Measurements from ENCODE around the gene MAST3. TPM values are rescaled to one million over a fixed set of nuclear protein-coding genes. Genes with fewer than 3 reads are reported as not detected.

The MAST3 gene
- total RNA-seq, 2 donors from 2014 or later, result 5.8 to 7.5 TPM

DNA sequence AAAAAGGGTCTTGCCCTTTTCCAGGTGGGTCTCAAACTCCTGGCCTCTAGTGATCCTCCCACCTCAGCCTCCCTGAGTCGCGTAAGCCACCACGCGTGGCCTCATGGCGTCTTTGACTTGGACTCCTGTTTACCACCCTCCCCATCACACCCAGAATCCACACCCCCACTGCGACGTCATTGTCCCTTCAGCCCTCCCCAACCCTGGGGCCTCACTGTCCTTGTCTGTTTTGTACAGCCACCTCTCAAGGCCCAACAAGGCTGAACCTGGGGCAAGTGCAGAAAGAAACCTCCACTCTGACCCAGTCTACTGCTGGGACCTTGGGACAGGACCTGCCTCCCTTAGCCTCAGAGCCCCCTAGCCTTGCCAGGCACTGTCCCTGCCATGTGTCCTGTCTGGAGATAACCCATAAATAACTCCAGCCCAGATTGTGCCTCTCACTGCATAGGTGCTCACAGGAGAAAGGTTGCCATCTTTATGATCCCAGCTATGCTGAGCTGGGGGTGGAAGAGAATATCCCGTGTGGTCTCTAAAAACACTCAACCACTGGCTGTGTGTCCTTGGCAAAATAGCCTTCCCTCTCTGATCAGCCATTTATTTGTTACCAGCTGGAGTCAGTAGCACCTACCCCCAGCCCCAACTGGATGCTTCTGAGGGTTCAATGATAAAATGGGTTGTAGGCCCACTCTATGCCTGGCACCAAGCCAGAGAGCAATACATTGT is 74.2 kb downstream of the MAST3 start:
- no peak for DNase-seq (ENCODE audit: low spot score)
- peaks cover 17% of the 10 kb centered on the region for H3K36me3 ChIP-seq
- H3K4me3 ChIP-seq, result no peak overlapping the region
- no peaks in the 10 kb centered on the region for H3K27me3 ChIP-seq
- TF ChIP-seq, protein P1, sequence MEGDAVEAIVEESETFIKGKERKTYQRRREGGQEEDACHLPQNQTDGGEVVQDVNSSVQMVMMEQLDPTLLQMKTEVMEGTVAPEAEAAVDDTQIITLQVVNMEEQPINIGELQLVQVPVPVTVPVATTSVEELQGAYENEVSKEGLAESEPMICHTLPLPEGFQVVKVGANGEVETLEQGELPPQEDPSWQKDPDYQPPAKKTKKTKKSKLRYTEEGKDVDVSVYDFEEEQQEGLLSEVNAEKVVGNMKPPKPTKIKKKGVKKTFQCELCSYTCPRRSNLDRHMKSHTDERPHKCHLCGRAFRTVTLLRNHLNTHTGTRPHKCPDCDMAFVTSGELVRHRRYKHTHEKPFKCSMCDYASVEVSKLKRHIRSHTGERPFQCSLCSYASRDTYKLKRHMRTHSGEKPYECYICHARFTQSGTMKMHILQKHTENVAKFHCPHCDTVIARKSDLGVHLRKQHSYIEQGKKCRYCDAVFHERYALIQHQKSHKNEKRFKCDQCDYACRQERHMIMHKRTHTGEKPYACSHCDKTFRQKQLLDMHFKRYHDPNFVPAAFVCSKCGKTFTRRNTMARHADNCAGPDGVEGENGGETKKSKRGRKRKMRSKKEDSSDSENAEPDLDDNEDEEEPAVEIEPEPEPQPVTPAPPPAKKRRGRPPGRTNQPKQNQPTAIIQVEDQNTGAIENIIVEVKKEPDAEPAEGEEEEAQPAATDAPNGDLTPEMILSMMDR (IDR thresholded peaks at IDR 0.05), result no peak
- peaks cover 0 to 30% of the 10 kb centered on the region in 2 donors for H3K4me1 ChIP-seq
- no peaks in the 10 kb centered on the region for H3K9me3 ChIP-seq
- H3K27ac ChIP-seq, result peak overlapping the region; percentile 46 to 55

DNA sequence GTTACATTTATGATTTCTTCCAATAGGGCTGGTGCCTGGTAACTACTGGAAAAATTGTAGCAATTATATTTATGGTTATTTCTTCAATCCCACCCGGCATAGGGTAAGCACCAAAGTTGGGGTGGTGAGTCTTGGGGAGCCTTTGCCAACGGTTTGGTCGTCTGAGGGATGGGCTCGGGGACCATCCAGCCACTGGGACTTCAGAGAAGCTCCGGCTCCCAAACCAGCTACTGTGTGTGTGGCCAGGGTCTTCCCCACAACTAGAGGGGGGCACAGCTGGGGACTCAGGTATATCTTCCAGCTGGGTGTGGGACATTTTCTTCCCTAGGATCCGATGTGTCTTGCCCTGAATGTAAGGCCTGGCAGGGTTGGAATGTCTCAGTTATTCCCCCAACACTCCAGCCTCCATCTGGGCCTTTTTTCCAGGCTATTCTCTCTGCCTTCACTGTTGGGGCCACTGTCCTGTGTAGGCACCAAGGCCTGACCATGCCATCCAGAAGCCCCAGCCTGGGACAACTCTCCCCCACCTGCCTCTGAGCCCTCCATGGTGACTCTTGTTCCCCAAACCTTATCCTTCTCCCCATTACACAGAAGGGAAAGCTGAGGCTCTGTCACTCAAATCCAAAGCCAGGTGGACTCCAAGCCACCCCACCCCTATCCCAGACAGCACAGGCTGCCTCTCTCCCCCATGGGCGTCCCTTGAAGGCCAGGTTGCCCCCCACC is 74.9 kb downstream of the MAST3 start:
- H3K27ac ChIP-seq, result peak overlapping the region; percentile 46 to 58
- no peak for DNase-seq (ENCODE audit: low spot score)
- H3K9me3 ChIP-seq, result no peaks in the 10 kb centered on the region
- H3K4me3 ChIP-seq, result no peak overlapping the region
- TF ChIP-seq, protein P1 (IDR thresholded peaks at IDR 0.05), result no peak
- peaks cover 0 to 30% of the 10 kb centered on the region in 2 donors for H3K4me1 ChIP-seq
- H3K27me3 ChIP-seq, result no peaks in the 10 kb centered on the region
- H3K36me3 ChIP-seq, result peaks cover 10% of the 10 kb centered on the region

DNA sequence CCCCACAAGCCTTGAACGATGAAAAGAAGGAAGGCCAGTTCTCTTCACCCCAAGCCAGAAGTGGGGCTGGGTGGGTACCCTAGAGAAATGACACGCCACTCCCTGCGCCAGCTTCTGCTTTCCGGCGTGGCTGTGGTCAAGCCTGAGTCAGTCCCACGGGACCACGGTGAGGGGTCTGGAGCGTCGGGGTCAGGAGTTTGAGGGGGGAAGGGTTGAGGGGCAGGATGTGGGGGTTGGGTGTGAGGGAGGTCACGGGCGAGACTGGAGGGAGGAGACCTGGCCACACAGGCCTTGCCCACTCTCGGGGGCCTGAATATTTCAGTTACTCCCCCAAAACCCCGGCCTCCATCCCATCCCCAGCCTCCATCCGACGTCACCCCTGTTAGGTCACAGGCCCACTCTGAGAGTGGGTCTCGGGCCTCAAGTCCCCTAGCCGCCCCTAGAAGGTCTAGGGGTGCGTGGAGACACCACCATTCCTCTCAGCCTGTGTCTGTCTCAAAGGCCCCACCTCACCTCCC is 75.5 kb downstream of the MAST3 start:
- Histone ChIP-seq H3K4me1 (peaks cover 0 to 30% of the 10 kb centered on the region in 2 donors), H3K27me3 (no peaks in the 10 kb centered on the region), H3K36me3 (peaks cover 5% of the 10 kb centered on the region), H3K27ac (peak overlapping the region; percentile 43 to 58), H3K9me3 (no peaks in the 10 kb centered on the region), H3K4me3 (peak overlapping the region; percentile 45 to 71)
- DNase-seq (ENCODE audit: low spot score), result no peak
- TF ChIP-seq, protein P1 (IDR thresholded peaks at IDR 0.05), result no peak

DNA sequence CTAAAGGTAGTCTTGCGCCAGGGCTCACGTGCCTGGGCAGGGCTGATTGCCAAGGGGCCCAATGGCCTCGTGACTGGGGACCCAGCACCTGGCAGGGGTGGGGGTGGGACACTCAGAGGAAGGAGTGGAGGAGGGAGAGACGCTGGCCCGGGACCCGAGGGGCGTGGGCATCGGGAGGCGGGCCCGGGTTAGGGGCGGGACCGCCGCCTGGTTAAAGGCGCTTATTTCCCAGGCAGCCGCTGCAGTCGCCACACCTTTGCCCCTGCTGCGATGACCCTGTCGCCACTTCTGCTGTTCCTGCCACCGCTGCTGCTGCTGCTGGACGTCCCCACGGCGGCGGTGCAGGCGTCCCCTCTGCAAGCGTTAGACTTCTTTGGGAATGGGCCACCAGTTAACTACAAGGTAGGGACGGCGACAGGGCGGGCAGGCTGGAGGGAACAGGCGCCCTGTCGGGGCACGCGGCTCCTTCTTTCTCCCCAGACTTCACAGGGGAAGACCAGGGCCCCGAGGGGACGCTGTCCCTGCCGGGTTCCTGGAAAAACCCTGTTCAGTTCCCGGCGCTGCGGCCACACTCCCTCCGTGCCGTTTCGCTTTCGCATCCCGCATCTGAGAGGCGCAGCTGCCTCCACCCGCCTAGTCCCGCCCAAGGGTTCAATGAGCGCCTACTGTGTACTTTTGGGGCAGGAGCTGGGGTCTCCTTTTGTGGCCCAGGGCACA is 76.2 kb downstream of the MAST3 start, which contains the start of gene IFI30:
Gene IFI30, plus strand, starts transcription at position 242 of the 717 bp plus-strand sequence. Its CDS starts 29 bp downstream, at position 271.
- TF ChIP-seq, protein P1 (IDR thresholded peaks at IDR 0.05), result no peak
- Histone ChIP-seq H3K27me3 (no peaks in the 10 kb centered on the region), H3K27ac (peak within 1 kb of the TSS; percentile 43 to 58), H3K9me3 (no peaks in the 10 kb centered on the region), H3K4me3 (peak within 1 kb of the TSS; percentile 45 to 71), H3K4me1 (peaks cover 0 to 30% of the 10 kb centered on the region in 2 donors), H3K36me3 (peaks cover 2% of the 10 kb centered on the region)
- DNase-seq (ENCODE audit: low spot score), result no peak

DNA sequence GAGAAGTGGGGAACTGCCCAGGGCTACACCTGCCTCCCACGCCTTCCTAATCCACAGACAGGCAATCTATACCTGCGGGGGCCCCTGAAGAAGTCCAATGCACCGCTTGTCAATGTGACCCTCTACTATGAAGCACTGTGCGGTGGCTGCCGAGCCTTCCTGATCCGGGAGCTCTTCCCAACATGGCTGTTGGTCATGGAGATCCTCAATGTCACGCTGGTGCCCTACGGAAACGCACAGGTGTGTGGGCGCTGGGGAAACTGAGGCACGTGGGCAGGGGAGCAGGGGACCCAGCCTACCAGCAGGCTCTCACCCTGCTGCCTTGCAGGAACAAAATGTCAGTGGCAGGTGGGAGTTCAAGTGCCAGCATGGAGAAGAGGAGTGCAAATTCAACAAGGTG is 77.4 kb downstream of the MAST3 start:
- TF ChIP-seq, protein P1 (IDR thresholded peaks at IDR 0.05), result no peak
- Histone ChIP-seq H3K27ac (no peak overlapping the region), H3K4me3 (peak overlapping the region in 1 of 2 donors; percentile 71), H3K36me3 (no peaks in the 10 kb centered on the region), H3K9me3 (no peaks in the 10 kb centered on the region), H3K27me3 (no peaks in the 10 kb centered on the region), H3K4me1 (peaks cover 0 to 30% of the 10 kb centered on the region in 2 donors)
- DNase-seq (ENCODE audit: low spot score), result no peak

Measured in right atrium auricular region (tissue), 2 donors.